HG03064 (cell line): ENCODE measurements around the gene DCAKD.
"Not testable (repeated sequence)": the region's sequence is repeated elsewhere in the genome, so short reads cannot be mapped to it uniquely, and the experiment has no call there.

Experiments used
- ATAC-seq: cut with Tn5 transposase; IDR thresholded peaks from one replicate; pipeline ENCODE4 v1.9.1; 2021; ENCODE audit warnings: low read depth; ENCODE audit not compliant: unreplicated experiment

Gene DCAKD

GRCh38 chr17:45070001-45070400 lies 18.6 kb upstream of the DCAKD start:
- no peak for ATAC-seq

DNA sequence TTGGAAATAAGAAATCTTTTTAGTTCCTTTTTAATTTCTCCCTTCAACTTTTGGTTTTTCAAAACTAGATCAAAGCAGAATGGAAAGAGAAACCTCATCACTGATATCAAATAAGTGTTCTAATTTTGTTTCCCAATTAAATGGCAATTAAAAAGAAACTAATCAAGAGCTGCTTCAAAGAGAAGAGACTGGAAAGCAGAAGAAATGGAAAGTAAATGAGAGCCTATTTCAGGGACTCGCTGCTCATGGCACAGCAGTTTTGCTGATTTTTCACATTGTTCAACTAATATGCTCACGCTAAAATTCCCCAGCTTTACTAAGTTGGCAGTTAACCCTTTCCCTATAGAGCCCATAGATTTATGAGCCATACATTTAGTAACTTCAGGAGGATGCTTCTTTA lies 16.2 kb upstream of the DCAKD start:
- no peak for ATAC-seq

GRCh38 chr17:45063198-45063597 lies 11.8 kb upstream of the DCAKD start:
- ATAC-seq = no peak

DNA sequence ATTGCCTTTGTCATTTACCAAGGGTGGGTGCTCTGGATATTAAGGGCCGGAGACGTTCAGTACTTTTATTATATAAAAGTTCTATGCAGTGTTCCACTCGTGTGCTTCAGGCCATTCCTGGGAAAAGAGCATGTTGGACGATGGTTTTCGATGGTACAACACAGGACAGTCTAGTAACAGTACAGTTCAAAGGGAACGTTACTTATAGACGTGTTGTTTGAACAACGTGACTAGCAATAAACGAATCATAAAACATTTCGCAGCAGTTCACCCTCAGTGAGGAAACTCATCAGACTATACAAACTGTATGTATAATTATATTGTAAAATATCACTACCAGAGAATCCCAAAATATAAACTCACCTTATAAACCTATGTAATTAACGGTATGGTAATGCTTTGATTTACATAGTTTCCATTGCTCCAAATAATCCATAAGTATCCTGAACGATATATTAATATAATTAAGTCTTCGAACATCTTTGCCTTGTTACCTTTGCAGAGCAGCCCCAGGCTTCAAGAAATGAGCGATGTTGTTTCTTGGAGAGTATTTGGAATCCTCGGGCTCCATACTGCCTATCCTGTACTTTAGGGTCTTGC lies 10.3 kb upstream of the DCAKD start:
- no peak for ATAC-seq

- ATAC-seq = peak; percentile 67
Observed at GRCh38 chr17:45060797-45061605, 9.6 kb upstream of the DCAKD start, which contains the start of gene NMT1. NMT1 (plus strand) TSS chr17:45061317; CDS start chr17:45061330, 13 bp downstream.

GRCh38 chr17:45060382-45060796 lies 9.0 kb upstream of the DCAKD start:
- peak; percentile 4 for ATAC-seq

- ATAC-seq = no peak
Observed at GRCh38 chr17:45052052-45052772, 780 bp upstream of the DCAKD start.

- not testable (repeated sequence) for ATAC-seq
Observed at GRCh38 chr17:45051720-45052051, 254 bp upstream of the DCAKD start.

DNA sequence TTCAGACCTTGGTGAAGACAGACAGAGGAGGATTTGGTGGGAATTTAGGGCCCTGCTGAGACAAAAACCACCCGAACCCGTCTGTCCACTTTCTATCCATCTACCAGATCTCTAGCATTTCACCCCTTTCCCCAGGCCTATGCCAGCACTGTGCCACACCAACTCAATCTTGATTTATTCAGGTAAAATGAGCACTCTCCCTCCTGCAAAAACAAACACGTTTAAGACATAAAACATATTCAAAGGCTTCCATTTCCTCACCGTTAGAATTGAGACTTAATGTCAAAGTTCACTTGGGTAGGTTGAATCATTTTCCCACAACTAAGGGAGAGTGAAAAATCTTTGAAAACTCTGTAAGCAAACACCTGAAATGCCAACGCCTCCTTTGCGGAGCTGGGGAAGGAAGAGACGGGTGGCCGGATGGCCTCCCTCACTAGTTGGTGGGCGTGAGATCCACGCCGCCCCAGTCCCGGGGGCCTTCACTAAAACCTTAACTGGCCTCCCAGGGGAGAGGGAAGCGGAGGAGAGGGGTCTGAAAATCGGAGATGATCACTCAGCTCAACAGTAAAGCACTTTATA lies 862 bp downstream of the DCAKD start:
- ATAC-seq = no peak

- ATAC-seq = no peak
Observed at GRCh38 chr17:45048795-45049563, 2.5 kb downstream of the DCAKD start.

DNA sequence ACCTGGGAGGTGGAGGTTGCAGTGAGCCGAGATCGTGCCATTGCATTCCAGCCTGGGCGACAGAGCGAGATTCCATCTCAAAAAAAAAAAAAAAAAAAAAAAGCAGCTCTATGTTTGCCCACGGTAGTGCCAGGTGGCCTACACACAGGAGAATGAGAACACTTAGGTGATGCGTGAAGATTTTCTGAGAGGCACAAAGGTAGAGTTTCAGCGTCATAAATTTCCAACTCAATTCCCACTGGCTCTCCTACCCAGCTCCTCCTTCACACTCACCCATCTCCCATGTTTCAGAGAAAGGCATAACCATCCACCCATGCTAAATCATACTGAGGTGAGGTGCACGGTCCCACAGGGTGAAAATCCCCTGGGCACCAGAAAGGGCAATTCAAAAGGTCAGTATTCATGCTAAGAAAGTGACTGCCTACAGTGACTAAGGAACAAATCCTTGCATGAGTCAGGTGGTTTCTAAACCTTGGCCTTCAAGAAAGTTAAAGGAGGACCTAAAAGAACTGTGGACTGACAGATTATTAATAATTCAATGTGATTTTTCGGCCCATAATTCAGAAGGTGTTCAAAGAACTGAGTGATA lies 4.8 kb downstream of the DCAKD start:
- ATAC-seq = no peak

DNA sequence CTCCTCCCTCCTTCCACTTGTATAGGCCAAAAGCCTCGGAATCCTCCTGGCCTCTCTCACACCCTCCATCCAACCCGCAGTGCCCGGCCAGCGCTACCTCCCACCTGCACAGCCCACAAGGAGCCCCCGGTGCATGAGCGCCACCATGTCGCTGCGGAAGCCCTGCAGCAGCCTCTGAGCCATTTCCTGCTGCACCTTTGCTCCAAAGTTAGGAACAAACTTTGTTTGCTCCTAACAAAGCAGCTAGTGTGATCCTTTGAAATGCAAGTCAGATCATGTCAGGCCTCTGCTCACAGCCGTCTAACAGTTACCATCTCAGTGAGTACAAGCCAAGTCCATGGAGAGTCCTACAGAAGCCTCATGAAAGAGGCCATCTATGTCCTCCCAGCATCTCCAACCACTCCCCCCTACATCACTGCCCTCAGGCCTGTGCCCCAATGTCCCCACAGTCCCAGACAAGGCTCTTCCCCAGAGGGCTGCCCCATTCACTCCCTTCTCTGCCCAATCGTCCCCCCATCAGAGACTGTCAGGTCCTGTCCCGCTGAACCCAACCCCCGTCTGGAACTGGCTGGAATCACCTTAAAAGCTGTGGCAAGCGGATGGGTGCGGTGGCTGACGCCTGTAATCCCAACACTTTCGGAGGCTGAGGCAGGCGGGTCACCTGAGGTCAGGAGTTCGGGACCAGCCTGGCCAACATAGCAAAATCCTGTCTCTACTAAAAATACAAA lies 7.5 kb downstream of the DCAKD start:
- no peak for ATAC-seq

DNA sequence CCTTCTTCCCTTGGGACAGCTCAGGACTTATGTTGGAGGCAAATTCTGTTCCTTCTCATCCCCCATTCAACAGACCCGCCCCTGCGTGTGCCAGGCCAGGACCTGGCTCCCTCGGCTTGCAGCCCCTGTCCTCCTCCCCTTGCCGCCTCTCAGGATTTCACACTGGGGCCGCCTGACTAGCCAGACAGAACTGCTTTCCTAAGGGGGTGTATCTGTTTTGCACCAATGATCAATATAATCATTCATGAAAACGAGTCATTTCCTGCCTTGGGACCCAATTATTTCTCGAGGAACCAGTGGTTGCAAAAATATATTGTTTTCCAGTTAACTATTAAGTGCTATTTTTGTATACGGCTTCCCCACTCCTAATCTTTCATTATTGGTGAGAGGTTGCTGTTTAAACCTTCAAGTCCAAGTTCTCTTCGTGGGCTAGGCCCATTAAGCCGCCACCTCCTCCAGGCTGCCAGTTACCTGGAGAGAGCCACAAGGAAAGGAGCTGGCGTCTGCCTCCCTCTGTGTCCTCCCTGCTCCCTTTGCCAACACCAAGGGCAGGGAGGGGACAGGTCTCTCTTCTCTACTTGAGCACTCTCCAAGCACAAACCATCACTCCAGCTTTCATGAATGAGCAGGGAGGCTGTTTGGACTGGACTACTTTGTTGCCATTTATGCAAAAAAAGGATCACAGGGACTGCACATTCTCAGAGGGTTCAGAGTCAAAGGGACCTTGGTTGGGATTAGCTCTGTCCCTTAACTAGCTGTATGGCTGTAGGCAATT lies 8.9 kb downstream of the DCAKD start:
- ATAC-seq = no peak

- ATAC-seq = no peak
Observed at GRCh38 chr17:45040459-45040858, 11.0 kb downstream of the DCAKD start.

- no peak for ATAC-seq
Observed at GRCh38 chr17:45038728-45039634, 12.5 kb downstream of the DCAKD start.

DNA sequence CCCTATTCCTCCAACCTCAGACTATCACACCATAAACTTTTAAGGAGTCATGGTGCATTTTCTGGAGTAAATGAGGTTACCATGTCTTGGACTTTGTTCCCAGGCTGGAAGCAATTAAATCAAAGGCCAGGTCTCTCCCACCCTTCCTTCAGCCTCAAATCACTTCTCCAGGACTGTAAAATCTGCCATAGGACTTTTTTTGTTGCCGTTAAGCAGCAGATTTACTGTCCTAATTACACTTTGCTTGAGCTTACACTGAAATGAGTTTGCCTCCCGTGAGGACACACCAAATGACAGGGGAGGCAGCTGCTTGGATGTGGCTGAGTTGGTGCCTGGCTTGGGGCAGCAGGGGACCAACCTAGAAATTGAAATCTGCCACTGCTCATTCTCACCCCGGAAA lies 14.7 kb downstream of the DCAKD start:
- no peak for ATAC-seq

GRCh38 chr17:45035848-45036247 lies 15.6 kb downstream of the DCAKD start:
- no peak for ATAC-seq

GRCh38 chr17:45034599-45034998 lies 16.8 kb downstream of the DCAKD start:
- no peak for ATAC-seq
